Stimulated activated CD8-positive, alpha-beta memory T cell treated with anti-CD3 and anti-CD28 coated beads, Interleukin-7, amount 100 ng/mL, for 24 hours (primary cell): ENCODE data around the gene SP2.
A peak's percentile ranks its signal among the peaks of the same experiment; 100 is the strongest.

Experiments used
- DNase-seq: peaks from one replicate; pipeline ENCODE4 v3.0.0-alpha.2; 2020; ENCODE audit warnings: low read depth

SP2 gene

DNA sequence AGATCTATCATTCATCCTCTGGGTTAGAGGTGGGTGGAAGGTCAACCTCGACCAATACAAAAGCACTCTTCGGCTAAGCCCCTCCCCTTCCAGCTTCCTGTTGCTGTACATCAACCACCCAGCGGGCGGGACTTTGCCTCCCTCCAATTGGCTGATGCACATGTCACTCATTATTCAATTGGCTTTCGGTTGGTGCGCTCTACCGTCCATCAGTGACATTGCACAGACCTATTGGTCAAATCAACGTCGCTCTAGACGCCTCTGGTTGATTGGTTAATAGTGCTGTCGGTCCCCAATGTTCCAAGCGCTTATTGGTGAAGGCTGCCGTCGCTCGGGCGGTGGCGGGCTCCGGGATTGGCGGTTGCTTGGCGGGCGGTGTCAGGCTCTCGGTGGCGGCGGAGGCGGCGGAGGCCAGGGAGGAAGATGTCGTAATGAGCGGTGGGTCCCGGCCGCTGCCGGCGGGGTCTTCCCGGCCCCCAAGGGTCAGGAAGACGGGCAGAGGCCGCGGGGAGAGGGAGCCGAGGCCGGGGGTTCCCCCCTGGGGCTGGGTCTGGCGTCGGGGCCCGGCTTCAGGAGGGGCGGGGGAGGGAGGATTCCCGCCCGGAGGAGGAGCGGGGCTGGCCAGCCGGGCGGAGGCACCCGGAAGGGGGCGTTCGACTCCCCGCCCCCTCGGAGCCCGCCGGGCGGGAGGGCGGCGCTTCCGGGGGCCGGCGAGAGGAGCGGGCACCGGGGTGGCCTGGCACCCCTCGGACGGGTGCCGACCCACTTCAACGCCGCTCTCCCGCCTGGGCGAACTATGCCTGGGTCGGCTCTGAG, at the start of gene SP2:
Gene SP2 (plus strand): TSS at position 381 of the 816 bp plus-strand sequence. CDS start 51 bp downstream, at position 432.
- peak; percentile 95 for DNase-seq

DNA sequence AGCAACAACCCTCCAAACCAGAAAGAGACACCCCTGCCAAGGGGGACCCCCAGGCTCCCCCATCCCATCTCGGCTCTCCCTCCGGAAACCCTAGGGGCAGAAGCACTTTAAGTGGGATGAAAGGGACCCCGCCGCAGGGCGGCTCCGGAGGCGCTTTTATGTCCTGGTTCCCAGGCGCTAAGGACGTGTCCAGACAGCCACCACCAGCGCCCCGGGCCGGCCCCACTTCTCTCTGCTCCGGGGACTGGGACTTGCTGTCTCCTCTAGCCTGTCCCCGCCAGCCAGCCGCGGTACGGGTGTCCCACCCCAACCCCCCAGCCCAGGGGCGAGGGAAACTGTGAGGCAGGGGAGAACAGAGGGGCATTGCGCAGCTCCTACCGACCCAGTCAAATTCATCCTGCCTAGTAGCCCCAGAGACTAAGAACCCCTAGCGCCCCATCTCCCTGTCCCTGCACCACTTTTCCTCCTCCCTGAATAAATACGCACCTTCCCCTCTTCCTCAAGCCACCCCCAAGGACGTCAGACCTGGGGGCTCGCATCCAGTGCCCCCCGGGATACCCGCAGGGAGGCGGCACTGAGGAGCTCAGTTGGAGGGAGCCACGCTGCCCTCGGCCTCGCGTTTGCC, 49.2 kb upstream of the SP2 start:
- no peak for DNase-seq

DNA sequence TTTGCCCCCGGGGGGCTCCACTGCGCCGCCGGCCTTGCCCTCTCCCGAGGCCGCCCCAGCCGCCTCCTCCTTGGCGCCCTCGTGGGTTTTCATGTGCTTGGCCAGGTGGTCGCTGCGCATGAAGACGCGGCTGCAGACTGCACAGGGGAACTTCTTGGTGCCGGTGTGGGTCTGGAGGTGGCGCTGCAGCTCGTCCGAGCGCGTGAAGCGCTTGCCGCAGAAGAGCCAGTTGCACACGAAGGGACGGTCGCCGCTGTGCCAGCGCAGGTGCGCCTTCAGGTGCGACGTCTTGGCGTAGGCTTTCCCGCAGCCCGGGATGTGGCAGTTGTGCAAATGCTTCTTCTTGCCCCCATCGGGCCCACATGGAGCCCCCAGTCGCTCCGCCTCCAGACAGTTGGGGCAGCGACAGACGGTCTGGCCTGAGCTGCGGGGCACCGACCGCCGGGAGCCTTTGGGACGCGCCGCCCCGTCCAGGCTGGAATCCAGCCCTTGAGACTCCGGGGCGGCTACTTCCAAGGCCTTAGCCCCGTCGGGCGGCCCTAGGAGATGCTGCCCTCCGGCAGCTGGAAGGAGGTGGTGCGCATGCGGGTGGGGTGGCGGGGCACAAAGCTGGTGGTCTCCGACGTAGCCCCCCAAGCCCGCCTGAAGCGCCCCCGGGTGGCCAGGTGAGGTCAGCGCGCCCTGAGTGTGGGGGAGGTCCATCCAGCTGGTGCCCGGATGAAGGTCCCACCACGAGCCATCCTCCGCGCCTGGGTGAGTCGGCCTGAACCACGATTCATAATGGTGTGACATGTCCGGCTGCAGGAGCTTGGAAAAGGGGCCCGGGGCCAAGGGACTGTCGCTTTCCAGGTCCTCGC, 48.5 kb upstream of the SP2 start:
- no peak for DNase-seq

DNA sequence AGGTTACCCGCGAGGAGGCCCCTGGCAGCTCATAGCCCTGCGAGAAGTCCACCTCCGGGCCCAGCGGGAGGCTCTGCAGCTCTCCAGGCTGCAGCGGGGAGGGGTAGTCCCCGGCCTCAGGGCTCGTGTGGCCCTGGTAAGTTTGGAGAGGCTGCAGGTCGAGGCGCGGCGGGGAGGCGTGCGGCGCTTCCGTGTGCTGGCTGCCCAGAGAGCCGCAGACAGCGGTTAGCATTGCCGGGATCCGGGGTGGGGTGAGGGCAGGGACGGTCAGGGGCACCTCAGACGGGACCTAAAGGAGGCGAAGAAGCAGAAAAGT, 47.9 kb upstream of the SP2 start:
- no peak for DNase-seq

DNA sequence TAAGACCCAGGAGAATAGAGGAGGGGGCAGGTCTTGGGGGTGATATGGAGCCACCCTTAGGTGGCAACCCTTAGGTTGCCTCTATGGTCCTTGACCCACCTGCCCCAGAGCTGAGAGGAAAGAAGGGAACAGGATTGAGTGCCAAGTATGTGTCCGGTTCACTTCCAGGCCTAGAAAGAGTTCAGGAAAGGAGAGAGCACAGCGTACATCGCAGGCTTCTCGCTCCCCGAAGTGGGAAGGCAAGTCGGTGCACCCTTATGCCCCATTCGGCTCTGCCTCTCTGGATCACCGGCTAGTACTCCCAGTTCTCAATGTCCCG, 45.7 kb upstream of the SP2 start:
- no peak for DNase-seq

DNA sequence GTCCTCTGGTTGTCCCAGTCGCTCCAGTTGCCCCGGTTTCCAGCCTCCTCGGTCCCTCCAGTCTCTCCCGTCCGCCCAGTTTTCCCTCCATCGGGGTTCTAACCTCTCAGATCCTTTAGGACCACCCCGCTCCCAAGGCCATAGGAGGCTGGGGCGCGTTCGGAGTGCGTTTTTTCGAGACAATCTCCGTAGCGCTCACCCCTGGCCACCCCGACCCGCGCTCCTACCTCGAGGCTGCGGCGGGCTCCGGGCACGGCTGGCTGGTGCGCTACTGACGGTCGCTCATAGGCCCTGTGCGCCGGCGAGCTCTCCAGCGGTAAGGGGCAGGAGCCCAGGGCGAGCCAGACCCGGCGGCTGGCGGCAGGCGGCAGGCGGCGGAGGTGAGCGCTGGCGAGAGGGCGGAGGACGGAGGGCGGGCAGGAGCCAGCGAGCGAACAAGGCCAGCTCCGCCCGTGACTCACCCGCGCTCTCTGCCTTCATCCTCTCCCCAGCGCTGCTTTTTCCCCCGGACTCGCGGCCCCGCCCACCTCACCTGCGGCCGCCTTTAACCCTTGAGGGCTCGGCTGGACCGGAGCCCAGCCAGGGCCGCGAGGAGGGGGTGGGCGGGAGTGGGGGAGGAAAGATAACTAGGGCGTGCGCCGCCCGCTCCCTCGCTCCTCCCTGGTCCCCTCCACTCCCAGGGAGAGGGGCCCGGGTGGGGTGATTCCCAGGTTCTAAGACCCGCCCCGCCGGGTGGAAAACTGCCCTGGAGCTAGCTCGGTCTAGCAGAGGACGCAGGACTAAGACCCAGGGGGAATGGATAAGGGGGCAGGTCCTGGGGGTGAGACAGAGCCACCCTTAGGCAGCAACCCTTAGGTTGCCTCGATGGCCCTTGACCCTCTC, 45.1 kb upstream of the SP2 start, which contains the start of gene SP6:
Gene SP6 (minus strand): TSS at position 472 of the 882 bp plus-strand sequence. CDS start 2,734 bp downstream, outside the sequence.
- peak; percentile 26 for DNase-seq

DNA sequence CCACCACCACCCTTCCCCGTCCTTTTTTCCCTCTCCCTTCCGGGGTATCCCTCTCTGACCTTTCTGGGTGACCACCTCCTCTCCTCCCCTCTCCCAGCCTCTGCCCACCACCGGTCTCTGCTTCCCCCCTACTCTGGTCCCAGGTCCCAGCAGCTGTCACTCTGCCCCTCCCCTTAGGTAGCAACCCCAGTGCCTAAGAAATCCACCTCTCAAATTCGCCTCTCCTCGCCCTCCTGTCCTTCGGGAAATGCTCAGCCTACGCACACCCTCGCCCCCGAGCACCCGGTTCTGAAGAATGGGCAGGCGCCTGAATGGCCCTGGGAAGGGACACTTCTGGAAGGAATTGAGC, 44.3 kb upstream of the SP2 start:
- DNase-seq, result no peak

DNA sequence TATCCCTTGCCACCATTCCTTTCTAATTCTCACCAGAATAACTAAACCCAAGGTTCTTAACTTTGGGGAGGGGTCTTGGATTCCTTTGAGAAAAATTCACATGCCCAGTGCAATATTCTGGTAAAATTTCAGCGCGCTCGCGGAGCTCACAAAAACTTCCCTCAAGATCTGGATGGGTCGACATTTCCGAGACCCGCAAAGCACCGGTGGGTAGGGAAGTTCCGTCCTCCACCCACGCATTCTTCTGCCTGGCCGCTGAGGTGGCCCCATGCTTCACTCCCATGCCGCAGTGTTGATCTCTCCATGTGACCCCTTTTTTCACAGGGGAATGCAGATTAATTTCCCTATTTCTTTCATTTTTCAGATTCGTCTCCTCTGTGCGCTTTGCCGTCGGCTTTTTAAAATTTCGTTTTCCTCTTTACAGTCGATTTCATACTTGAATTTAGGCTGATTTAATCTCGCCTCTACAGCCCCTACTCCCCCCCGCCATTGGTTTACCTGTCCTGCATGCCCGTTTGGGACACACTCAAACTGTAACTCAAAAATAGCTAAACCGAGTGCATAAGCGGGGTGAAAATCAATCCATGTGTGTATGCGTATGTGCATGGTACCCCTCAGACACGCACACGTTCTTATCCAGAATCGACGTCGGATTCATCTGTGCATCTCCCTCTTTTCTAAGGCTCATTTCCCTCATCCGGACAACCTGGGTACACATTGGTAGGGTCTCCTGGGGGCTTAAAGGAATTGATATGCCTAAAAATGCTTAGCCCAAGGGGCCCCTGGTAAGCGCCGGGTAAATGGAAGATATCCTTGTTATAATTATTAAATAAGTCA, 43.7 kb upstream of the SP2 start:
- DNase-seq, result no peak

DNA sequence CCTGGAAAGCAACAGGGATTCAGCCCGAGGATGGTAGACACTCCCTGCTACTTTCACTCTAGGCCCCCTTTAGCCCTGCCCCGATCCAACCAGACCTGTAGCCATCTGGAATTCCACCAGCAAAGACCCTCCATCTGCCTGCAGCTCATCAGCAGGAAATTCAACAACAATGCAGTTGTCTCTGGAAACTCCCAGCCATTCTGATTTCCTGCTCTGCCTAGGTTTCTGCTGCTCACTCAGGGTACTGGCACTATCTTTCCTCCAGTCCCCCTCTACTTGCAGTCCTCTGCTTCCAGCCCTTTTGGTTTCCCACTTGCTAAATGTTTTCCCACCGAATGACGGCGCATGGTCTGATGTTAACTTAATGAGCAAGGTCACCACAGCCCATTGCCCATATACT, 42.4 kb upstream of the SP2 start:
- no peak for DNase-seq

DNA sequence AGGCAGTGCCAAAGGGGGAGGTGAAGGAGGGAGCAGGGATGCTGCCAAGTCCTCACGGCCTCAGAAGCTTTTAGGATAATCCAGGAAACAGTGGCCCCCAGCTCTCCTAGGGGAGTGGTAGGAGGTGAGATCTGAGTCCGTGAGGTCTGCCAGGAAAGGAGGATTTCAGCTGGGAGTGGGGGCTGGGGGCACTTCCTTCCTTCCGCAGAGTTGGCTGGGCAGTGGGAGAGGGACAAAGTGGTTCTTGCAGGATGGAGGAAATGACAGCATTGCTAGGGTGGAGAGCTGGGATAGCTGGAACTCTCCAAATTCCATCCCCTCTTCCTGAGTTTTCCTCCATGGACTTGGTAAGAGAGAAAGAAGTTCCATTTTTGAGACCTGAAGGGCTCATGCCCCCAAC, 40.3 kb upstream of the SP2 start:
- DNase-seq, result no peak

DNA sequence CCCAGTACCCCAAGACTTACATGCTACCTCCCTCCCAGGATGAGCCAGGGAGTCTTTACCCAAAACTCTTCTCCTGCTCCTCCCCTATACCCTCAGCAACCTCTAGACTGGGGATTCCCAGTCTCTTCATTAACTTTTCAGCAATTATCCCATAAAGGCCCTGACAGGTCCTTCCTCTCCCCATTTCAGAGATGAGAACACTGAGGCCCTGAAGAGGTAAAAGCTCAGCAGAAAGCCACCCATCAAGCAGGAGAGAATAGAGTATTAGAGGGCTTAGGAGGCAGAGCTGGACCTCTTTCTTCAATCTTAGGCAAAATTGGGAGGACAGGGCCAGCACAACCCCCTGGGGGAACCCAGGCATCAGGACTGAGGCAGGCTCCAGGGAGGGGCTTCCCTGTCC, 39.2 kb upstream of the SP2 start:
- no peak for DNase-seq

DNA sequence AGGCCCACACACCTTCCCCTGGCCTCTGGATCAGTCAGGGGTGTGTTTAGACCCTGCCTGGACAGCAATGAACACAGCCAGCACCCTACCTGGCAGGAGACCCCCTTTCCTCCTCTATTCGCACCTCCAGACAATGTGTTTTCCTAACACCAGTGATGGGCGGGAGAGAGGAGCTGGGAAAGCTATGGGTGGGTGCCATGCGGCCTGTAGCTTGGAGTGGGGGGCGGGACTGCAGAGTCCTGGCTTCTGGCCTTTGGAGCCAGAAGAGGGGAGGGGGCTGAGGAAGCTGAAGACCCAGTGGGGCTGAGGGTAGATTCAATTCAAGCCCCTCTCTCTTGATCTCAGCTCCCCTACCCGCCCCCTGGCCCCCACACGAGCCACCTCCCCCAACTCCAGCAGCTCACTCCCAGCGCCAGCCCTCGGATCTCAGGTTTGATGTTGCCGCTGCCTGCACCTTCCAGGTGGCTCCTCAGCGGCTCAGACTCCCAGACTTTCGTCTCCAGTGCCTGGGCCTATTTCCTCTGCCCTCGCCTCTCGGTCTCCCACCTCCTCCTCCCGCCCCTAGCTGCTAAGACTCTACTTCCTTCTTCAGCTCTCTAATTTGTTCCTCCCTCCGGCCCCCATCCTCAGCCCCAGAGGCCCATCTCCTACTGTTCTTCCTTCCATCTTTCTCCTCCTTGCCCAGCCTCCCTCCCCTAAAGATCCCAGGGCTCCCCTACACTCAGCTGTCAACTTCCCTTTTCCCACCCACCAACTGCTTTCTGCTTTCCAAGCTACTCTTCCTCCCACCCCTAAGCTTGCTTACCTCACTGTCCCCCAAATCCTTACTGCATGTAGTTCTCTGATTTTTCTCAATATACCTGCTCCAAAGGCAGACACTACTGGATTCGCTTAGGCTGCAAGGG, 38.2 kb upstream of the SP2 start:
- DNase-seq, result no peak

DNA sequence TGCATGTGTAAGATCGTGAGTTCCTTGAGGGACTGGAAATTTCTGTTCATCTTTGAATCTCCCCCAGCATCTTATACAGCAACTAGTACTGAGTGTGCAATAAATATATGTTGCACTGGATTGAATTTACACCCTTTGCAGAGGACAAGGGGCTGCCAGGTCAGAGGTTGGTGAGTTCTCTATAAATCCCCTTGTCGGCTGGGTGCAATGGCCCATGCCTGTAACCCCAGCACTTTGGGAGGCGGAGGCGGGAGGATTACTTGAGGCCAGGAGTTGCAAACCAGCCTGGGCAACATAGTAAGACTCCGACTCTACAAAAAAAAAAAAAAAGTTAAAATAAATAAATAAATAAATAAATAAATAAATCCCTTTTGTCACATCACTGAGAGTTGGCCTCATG, 35.6 kb upstream of the SP2 start:
- DNase-seq, result no peak

DNA sequence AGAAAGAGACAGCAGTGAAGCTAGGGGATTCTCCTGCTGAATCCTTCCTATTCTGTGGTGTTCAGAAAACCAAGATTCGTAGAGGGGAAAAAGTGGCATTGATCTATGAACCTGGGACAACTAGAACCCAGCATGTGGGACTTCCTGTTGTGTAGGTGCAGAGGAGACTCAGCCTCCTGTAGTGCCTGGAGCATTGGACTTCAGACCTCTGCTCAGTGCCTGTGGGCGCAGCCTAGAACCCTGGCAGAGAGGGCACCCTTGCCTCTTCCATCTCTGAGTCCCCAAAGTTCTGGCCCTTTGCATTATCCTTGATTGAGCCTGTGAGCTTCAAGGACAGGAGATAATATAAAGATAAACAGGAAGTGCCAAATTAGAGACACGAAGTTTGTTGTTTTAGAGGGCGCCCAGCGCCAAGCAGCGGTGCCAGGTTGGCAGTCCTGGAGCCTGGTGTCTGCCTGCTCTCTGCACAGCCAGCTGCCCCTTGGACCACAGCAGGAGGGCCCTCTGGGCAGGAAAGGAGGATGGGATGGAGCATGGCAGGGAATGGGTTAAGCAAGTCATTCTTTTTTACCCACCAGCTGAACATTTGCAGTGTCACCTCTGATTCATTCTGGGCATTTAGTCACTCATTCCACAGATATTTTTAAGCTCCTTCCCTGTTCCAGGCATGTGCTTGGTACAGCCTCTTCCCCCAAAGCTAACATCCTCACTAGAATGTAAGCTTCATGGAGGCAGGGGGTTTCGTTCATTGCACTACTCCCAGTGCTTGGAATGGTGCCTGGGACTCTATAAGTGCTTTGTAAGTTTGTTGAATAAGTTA, 33.2 kb upstream of the SP2 start:
- DNase-seq, result no peak

DNA sequence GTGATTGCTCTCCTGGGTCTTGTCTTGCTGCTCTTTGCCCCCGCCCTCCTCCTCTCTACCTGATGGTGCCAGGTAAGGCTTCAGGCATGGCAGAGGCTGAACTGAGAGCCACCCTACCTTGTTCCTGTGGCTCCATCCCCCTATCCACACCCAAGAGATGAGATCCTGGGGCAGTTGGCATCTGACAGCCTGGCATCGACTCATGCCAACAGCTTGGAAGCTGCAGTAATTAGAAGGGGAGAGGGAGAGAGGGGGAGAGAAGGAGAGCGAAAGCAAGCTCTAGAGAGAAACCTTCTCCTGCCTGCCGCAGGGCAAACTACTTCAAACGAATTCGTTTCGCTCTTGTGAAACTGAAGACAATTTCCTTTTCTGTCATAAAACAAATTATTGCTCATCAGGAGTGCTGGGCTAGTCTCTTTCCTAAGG, 31.2 kb upstream of the SP2 start:
- no peak for DNase-seq

DNA sequence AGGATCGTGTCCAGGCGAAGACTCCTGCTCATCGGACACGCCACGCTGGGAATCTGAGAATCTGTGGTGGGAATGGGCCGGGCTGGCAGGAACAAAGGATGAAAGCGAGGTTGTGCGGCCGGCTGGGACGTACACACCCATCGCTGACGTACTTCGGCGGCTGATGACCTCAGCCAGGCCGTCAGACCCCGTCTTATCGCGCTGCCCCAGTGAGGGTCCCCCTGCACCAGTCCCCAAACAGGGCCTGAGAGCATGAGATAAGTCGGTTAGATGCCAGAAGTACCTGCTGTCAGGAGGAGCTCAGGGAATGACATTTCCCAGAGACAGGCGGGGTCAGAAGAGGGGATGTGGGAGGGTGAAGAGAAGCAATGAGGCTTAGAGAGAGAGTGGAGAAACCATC, 29.1 kb upstream of the SP2 start:
- DNase-seq, result no peak

DNA sequence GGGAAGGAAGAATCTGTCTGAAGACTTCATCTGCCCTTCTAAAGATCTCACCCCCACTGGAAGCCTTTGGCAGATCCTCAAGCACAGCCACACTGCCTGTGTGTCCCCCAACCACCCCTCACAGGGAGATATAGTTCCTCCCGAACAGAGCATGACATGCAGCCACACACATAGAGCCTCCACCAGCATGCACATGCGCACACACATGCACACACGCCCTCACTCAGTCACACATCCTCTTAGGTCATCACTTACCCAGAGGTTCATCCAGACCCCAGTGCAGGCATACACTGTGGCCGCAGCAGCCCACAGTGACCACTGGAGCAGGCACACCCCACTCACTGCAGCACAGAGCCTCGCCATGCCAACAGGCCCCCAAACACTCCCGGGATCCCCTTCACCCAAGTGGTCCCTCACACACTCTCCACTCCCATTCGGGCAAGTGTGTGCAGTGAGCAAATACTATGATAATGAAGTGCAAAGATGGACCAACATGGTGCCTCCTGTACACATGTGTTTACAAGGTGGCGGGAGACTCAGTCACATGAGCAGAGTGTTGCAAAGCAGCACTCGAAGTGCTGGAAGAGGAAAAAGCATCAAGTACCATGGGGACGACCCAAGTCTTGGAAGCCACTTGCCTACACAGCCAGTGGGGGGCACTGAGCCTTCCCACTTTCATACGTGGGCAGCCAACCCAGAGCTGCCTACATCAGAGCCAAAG, 28.1 kb upstream of the SP2 start:
- no peak for DNase-seq

DNA sequence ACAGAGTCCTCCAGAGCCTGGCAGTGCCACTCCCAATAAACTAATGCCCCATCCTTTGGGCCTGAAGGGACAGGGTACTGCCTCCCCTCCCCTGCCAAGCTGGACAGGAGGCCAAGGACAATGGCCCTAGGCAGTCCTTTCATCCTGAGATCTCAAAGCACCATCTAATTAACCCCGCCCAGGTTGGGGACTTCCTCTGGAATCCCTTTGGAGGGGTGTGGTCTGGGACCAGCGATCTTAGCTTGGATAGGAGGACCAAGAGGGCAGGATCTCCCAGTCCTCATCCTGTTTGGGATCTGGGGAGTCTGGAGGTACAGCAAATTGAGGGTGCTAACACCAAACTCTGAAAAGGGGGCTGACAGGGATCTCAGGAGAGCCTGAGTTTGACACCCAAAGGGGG, 26.9 kb upstream of the SP2 start:
- no peak for DNase-seq

DNA sequence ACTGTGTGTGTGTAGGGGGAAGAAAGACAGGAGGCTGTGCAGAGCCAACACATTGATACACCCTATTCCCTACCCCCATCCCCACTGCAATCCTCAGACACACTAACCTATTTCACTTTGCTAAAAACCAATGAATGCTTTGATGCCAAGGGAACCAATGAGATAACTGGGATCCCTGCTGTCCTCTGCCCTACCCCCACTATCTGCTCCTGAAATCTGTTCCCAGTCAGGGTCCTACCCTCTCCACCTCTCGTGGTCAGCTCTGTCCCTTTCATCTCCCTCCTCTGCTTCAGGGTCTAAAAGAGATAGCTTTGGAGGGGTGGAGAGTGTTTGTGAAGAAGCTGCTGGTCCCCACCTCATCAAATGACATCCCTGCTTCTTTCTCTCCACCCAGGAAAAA, 26.0 kb upstream of the SP2 start:
- no peak for DNase-seq
